T-helper 9 cell (primary cell): Measurements from ENCODE around the gene P2RY6.
"Not testable (repeated sequence)": the region's sequence is repeated elsewhere in the genome, so short reads cannot be mapped to it uniquely, and the experiment has no call there.

ENCODE experiments used
- DNase-seq: peaks from one replicate; pipeline ENCODE4 v3.0.0-alpha.2; 2020
- total RNA-seq, 2 donors: gene quantifications; one replicate each; lab custom pipeline; 2026; lab: John Stamatoyannopoulos, UW

P2RY6 gene, protein sequence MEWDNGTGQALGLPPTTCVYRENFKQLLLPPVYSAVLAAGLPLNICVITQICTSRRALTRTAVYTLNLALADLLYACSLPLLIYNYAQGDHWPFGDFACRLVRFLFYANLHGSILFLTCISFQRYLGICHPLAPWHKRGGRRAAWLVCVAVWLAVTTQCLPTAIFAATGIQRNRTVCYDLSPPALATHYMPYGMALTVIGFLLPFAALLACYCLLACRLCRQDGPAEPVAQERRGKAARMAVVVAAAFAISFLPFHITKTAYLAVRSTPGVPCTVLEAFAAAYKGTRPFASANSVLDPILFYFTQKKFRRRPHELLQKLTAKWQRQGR
- 0 to 0.07 reads per million in 2 donors for total RNA-seq

DNA sequence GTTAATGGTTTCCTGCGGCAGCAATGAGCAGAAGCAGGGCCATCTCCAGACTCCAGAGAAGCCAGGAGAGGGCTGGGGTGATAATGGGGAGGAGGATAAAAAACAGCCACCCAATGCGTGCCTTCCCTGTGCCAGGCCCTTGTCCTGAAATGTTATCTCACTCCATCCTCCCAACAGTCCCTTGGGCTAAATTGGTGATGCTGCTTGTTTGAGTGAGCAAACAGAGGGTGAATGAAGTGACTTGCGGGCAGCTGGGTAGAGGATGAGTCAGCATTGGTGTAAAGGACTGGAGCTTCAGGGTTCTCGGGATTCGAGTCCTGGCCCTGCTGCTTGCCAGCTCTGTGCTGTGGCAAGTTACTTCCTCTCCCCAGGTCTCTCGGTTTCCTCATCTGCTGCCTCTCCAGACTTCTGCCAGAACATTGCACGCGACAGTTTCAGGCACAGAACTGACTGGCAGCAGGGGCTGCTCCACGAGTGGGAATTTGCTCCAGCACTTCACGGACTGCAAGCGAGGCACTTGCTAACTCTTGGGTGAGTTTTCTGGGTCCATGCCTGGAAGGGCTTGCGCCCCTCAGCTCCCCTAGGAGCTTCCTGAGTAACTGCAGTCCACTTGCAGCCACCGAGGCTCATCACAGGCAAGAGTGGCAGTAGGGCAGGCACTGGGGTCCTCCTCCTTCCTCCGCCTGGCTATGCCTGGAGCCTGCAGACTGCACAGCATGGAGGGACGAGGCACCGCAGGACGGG lies at the start of gene P2RY6:
Gene P2RY6, plus strand, starts transcription at position 403 of the 744 bp plus-strand sequence. CDS start 24,181 bp downstream, outside the sequence.
- DNase-seq, result no peak

DNA sequence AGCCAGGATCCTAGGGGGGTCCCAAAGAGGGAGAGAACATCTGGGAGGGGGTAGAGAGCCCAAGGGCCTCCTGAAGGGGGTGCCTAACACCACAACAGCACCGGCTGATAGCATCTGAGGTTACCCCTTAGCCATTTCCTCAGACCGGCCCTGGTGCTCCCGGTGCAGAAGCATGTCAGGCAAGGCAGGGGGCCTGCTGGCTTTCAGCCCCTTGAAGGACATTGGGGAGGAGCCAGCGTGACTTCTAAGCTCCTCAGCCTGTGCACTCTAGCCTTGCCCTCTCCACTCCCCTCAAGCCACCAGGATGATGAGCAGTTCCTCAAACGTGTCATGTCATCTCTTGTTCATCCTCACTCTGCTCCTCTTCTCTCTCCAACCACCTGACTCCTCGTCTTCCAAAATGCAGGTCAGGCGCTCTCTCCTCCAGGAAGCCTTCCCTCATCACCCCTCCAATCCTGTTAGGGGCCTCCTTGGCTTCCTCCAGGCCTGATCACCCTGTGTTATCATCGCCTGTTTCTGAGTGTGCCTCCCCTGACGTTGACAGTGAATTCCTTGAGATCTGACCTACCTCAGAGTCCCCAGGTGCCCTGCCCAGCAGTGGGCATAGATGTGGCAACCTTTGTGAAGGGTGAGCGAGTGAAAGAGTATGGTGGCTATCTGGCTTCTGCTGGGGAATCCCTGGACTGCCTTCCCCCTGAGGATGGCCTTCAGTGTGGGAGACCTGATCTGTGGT lies 48.0 kb upstream of the P2RY6 start:
- DNase-seq, result no peak

DNA sequence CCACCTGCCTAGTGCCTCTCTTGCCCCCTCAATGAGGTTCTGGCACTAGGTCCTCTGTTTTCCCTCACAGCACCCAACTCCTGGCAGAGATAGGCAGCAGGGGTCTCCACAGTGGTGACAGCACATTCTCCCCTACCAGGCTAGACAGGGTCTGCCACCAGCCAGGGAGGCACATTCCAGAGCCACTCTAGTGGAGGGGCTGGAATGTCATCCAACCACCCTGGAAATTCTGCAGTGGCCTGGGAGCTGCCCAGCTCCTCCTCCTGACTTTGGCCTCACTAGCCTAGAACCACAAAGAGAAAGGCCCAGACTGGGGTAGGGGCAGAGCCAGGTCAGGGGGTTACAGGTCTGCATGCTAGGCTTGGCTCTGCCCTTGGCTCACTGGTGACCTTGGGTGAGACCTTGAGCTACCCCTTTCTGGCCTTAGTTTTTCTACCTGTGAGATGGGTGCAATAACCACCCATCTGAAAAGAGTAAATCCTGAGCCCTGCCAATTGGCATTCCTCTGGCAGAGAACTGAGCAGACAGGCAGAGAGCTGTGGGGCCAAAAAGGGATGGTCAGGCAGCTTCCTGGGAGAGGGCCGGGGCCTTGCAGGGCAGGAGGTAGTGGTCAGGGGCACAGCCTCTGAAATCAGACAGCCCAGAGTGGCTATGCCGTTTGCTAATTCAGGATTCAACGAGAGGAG lies 47.0 kb upstream of the P2RY6 start:
- no peak for DNase-seq

DNA sequence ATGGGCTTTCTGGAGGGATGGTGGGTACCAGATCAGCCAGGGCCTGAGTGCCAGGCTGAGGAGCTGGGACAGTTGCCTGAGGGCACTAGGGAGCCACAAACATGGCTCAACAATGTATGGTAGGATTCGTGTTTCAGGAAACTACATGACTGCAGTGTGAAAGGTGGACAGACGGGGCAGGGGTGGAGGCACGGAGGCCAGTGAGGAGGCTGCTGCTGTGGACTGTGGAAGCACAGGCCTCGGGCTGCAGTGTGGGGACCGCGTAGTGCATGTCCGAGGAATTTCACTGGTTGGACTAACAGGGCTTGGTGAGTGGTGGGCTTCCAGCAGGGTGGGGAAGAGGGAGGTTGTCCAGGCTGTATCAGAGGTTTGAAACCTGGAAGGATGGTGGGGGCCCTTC lies 46.3 kb upstream of the P2RY6 start:
- DNase-seq, result no peak

DNA sequence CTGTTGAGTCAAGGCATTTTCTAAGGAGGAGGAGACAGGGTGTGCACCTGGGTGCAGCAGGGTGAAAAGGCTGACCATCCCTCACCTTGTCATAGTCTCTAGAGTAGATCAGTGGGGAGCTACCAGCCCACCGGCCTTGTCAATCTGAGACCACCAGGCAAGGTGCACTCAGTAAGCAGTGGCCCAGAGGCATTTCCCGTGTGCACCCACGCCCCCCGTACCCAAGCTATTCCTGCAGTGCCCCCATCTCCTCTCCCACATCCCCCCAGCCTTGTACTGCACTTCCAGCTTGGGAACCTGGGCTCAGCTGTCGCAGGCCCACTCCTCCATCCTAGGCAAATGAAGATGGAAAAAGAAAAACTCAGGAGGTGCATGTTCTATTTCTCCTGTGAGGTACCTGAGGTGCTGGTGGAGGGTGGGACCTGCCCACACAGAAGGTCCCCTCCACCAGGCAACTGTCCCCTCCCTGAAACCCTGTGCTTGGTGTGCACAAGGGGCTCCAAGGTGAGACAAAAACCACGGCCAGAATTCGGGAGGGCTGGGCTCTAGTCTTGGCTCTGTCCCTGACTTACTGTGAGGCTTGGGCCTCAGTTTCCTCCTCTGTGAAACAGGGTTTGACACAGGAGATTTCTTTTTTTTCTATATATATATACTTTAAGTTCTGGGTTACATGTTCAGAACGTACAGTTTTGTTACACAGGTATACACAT lies 45.7 kb upstream of the P2RY6 start:
- no peak for DNase-seq

DNA sequence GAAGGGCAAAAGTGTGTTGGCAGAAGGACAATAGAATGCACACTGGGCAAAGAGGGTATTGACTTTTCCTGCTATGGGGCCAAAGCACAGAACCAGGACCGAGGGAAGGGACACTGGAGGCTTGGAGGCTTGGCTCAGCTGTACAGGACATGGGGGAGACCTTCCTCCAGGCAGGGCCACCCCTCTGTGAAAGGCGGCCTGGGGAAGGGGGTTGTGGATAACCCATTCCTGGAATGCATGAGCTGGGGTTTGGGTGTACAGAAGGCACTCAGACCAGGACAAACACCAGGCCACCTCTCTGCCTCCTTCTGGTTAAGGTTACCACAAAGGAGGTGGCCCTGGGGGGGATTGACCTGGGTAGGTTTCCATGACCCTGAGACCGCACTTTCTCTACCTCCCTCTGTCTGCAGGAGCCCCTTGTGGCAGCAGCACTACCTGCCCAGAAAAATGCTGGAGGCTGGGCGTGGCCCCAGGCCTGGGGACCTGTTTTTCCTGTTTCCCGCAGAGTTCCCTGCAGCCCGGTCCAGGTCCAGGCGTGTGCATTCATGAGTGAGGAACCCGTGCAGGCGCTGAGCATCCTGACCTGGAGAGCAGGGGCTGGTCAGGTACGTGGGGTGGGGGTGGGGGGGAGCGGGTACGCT lies 44.4 kb upstream of the P2RY6 start:
- no peak for DNase-seq

DNA sequence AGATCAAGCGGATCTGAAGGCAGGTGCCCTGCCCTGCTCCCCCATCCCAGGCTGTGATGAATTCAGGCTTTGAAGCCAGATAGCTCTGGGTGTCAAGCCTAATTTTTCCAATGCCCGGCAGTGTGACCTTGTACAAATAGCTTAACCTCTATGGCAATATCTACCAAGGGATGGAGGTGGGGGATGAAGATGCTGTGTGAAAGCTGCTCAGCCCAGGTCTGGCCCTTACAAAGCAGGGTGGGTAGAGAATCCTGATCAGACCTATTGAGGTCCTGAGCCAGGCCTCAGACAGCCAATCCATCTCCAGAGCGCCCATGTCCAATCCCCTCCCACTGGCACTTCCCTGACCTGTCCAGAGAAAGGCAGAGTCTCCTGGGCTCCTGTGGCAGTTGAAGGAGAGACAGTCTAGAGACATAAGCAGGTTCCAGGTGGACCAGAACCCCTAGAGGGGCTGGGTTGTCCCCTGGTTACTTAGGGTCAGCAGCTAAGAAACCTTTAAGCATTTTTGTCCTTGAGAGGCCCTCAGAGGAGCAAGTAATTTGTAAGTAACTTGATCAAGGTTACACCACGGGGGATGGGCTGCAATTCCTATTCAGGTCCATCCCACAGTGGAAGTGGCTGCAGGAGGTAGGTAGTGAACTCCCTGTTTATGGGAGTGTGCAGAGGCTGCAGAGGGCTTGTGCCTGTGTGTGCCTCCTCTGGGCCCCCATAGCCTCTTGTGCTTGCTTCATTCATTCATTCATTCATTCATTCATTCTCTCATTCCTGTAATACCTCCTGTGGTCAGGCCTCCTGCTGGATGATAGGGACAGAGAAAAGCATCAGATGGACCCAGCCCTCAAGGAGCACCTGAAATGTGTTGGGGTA lies 43.6 kb upstream of the P2RY6 start:
- DNase-seq, result no peak

DNA sequence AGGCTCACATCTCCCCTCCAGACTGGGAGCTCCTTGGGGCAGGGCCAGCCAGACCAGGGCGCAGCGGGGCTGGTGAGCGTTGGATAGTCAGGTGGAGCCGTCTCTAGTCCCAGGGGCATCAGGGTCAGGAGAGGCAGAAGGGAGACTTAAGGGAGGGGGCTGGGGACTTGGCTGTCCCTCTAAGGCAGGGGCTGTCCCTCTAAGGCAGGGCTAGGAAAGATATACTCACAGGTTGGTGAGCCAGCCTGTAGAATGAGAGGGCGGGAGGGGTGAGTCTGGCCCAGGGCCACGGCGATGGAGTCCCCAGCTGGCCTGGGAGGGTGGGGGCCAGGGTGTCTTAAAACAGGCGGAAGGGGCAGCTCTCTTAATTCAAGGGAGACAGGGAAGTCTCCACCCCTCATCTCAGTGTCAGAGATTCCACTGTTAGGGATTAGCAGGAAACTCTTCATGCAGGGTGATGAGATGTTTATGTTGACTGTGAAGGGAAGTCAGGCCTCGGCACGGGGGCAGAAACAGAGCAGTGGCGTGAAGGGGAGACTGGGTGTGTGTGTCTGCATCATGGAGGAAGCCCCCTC lies 42.7 kb upstream of the P2RY6 start:
- DNase-seq, result no peak

DNA sequence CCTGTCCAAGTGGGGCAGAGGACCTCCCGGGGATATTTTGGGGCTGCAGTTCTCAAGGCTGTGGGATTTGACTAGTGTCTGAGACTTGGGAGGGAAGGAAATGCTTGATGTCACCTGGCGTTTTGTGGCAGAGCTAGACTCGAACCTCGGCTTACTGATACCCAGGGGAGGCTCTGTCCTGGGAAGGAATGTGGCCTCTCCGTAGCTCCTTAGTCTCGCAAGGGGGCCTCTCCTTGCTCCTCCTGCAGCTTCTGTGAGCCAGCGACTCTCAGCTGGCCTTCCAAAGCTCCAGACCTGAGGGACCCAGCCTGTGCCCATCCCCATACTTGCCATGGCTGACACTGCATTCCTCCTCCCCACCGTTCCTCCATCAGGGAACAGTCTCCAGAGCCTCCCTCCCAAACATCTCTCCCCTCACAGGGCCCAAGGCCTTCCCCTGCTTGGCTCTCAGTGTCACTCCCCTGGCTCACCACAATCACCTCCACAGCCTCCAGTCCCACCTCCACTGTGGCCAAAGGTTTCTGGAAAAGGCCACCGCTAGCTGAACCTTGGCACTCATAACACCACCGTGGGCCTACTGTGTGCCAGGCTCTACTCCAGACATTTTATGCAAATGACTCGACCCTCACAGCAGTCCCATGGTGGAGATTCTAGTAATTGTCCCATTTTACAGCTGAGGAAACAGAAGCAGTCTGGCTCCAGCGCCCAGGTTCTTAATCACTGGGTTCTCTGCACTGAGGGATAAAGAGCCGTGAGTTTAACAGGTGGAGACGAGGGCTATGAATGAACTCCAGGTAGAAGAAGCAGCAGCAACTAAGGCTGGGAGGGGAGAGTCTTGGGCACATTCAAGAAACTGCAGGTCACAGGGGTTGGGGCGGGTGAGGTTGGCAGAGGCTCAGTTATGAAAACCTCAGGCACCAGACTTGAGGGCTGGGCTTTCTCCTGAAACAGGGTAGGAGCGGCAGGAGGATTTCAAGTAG lies 42.0 kb upstream of the P2RY6 start:
- no peak for DNase-seq

DNA sequence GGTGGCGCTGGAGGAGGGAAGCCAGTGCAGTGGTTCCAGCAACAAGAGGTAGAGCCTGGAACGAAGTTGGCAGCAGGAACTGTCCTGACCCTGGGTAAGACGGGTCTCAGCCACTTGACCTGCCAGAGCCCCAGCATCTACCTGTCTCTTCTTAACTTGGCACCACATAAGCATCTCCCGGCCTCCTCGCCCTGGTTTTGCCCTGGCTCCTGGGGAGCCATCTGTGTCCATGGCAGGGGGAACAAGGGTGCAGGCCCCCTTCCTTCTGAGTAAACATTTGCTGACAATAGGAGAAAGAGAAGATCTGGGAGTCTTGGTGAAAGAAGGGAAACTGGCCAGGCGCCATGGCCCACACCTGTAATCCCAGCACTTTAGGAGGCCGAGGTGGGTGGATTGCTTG lies 41.2 kb upstream of the P2RY6 start:
- DNase-seq, result no peak

DNA sequence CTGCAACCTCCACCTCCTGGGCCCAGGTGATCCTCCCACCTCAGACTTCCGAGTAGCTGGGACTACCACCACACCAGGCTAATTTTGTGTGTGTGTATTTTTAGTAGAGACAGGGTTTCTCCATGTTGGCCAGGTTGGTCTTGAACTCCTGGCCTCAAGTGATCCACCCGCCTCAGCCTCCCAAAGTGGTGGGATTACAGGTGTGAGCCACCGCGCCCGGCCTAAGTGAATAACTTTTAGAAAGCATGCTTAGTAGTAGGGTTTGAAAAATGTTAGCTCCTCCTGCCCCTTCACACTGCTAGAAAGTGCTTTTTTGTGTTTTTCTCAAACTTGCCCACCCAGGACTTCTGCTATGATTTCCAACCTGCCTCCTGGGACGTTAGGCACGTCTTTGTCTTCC lies 39.7 kb upstream of the P2RY6 start:
- DNase-seq, result not testable (repeated sequence)

DNA sequence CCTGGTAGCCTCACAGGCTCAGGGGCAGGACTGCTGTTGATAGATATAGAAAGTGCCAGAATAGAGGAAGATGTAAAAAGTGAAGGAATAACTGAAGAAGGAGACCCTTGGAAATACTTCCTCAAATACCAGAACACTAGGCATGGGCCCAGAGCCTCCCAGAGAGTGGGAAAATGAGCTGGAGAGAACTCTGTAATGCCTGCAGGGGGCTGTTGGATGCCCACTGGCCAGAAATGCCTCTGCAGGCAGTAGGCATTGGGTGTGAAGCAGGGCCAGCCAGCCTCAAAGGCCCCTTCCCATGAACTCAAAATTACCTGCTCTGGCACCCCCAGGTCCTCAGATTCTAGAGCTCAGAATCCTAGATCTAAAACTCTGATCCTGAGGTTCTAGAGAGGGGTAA lies 38.9 kb upstream of the P2RY6 start:
- DNase-seq, result no peak

DNA sequence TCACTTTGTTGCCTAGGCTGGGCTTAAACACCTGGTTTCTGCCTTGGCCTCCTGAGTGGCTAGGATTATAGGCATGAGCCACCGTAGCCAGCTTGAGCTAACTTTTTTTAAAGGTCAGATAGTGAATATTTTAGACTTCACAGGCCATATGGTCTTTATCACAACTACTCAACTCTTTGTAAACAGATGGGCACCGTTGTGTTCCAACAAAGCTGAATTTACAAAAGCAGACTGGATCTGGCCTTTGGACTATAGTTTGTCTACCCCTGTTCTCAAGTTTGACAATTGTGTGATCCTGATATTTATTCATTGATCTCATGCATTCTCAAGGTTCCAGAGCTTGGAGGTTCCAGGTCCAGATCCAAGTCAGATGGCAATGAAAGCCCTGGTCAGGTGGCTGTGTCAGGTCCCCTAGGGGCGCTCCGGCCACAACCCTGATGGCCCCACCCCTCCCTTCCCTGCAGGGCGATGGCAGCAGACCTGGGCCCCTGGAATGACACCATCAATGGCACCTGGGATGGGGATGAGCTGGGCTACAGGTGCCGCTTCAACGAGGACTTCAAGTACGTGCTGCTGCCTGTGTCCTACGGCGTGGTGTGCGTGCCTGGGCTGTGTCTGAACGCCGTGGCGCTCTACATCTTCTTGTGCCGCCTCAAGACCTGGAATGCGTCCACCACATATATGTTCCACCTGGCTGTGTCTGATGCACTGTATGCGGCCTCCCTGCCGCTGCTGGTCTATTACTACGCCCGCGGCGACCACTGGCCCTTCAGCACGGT lies 38.3 kb upstream of the P2RY6 start:
- DNase-seq, result no peak

DNA sequence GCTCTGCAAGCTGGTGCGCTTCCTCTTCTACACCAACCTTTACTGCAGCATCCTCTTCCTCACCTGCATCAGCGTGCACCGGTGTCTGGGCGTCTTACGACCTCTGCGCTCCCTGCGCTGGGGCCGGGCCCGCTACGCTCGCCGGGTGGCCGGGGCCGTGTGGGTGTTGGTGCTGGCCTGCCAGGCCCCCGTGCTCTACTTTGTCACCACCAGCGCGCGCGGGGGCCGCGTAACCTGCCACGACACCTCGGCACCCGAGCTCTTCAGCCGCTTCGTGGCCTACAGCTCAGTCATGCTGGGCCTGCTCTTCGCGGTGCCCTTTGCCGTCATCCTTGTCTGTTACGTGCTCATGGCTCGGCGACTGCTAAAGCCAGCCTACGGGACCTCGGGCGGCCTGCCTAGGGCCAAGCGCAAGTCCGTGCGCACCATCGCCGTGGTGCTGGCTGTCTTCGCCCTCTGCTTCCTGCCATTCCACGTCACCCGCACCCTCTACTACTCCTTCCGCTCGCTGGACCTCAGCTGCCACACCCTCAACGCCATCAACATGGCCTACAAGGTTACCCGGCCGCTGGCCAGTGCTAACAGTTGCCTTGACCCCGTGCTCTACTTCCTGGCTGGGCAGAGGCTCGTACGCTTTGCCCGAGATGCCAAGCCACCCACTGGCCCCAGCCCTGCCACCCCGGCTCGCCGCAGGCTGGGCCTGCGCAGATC lies 37.5 kb upstream of the P2RY6 start:
- no peak for DNase-seq

DNA sequence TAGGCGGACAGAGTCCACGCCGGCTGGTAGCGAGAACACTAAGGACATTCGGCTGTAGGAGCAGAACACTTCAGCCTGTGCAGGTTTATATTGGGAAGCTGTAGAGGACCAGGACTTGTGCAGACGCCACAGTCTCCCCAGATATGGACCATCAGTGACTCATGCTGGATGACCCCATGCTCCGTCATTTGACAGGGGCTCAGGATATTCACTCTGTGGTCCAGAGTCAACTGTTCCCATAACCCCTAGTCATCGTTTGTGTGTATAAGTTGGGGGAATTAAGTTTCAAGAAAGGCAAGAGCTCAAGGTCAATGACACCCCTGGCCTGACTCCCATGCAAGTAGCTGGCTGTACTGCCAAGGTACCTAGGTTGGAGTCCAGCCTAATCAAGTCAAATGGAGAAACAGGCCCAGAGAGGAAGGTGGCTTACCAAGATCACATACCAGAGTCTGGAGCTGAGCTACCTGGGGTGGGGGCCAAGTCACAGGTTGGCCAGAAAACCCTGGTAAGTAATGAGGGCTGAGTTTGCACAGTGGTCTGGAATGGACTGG lies 36.8 kb upstream of the P2RY6 start:
- DNase-seq, result no peak

DNA sequence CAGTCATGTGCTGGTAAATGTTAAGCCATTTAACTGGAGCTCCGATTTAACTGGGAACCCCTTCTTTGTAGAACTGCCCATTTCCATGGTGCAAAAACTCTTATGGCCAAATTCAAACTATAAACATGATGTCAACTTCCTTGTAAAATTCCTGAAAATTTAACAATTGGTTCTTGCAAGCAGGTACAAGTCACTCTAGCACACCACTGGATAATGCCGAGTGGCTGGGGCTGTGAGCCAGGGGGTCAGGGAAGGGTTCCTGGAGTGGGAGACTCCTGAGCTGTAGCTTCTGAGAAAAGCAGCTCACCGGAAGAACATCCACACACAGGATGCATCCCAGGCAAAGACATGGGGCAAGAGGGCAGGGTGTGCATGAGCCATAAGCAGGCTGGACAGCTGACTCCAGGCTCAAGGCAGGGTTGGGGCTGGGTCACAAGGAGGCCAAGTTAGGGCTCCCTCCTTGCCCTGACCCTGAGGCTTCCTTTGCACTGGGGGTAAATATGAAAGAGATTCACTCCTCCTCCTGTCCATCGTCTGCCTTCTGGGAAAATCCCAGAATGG lies 35.9 kb upstream of the P2RY6 start:
- DNase-seq, result no peak

DNA sequence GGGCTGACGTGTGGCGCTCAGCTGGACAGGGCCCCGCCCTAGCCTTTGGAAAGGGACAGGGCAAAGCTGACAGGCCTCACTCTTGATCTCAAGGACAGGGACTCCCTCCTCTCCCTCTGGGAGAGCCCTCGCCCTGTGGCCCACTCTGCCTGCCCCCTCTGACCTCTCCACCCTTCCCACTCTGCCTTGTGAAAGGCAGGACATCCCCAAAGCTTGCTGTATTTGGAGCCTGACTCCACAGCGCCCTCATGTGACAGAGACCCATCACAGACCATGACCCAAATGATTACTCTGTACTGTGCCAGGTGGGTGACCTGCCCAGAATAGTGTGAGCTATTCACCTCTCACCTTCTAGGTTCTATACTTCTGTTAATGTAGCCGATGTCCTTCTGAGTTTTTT lies 35.3 kb upstream of the P2RY6 start:
- no peak for DNase-seq
